HEK293 (cell line): ENCODE data around the gene SYNJ2.

Experiments
- CTCF ChIP-seq: fragments of 450-650 bp; formaldehyde crosslinking; IDR thresholded peaks from 2 replicates; pipeline ENCODE4 v1.5.1; 2016; ENCODE audit warnings: missing biosample characterization, missing genetic modification characterization
- KLF1 ChIP-seq: fragments of 450-650 bp; formaldehyde crosslinking; IDR thresholded peaks from 2 replicates; pipeline ENCODE4 v1.5.1; 2016; ENCODE audit warnings: missing biosample characterization, missing genetic modification characterization
- KLF8 ChIP-seq: fragments of 450-650 bp; formaldehyde crosslinking; IDR thresholded peaks from 2 replicates; pipeline ENCODE4 v1.5.1; 2016; ENCODE audit warnings: missing biosample characterization, missing genetic modification characterization
- PRDM4 ChIP-seq: fragments of 450-650 bp; formaldehyde crosslinking; IDR thresholded peaks from 2 replicates; pipeline ENCODE4 v1.5.1; 2017; ENCODE audit warnings: missing biosample characterization, missing genetic modification characterization
- SETDB1 ChIP-seq: IDR thresholded peaks from one replicate; pipeline ENCODE4 v1.6.1; 2017; ENCODE audit warnings: mild to moderate bottlenecking, low read length, moderate library complexity, mixed read lengths; ENCODE audit not compliant: insufficient read length
- ZBTB21 ChIP-seq: fragments of 450-650 bp; formaldehyde crosslinking; IDR thresholded peaks from 2 replicates; pipeline ENCODE4 v1.5.1; 2017; ENCODE audit warnings: missing biosample characterization, missing genetic modification characterization
- ZBTB7A ChIP-seq: fragments of 450-650 bp; formaldehyde crosslinking; IDR thresholded peaks from 2 replicates; pipeline ENCODE4 v1.5.1; 2016; ENCODE audit warnings: low read depth, missing biosample characterization, missing genetic modification characterization
- ZNF10 ChIP-seq: fragments of 450-650 bp; formaldehyde crosslinking; IDR thresholded peaks from 2 replicates; pipeline ENCODE4 v1.5.1; 2017; ENCODE audit warnings: missing biosample characterization, missing genetic modification characterization
- ZNF112 ChIP-seq: fragments of 450-650 bp; formaldehyde crosslinking; IDR thresholded peaks from 2 replicates; pipeline ENCODE4 v1.5.0; 2017; ENCODE audit warnings: missing biosample characterization, missing genetic modification characterization
- ZNF175 ChIP-seq: fragments of 450-650 bp; formaldehyde crosslinking; IDR thresholded peaks from 2 replicates; pipeline ENCODE4 v1.5.1; 2016; ENCODE audit warnings: missing biosample characterization, missing genetic modification characterization
- ZNF394 ChIP-seq: fragments of 450-650 bp; formaldehyde crosslinking; IDR thresholded peaks from 2 replicates; pipeline ENCODE4 v1.5.1; 2016; ENCODE audit warnings: missing biosample characterization, missing genetic modification characterization, mild to moderate bottlenecking, moderate library complexity, borderline replicate concordance
- ZNF747 ChIP-seq: fragments of 450-650 bp; formaldehyde crosslinking; IDR thresholded peaks from 2 replicates; pipeline ENCODE4 v1.5.1; 2016; ENCODE audit warnings: missing biosample characterization, missing genetic modification characterization
- ZNF791 ChIP-seq: fragments of 450-650 bp; formaldehyde crosslinking; IDR thresholded peaks from 2 replicates; pipeline ENCODE4 v1.5.1; 2016; ENCODE audit warnings: missing biosample characterization, missing genetic modification characterization

DNA sequence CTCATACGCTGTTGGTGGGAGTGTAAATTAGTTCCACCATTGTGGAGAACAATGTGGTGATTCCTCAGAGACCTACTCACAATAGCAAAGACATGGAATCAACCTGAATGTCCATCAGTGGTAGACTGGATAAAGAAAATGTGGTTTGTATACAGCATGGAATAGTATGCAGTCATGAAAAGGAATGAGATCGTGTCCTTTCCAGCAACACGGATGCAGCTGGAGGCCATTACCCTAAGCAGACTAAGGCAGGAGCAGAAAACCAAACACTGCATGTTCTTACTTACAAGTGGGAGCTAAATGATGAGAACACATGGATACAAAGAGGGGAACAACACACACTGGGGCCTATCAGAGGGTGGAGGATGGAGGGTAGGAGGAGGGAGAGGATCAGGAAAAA lies 54.6 kb downstream of the SYNJ2 start:
- TF ChIP-seq ZNF10 (tag by site-specific recombination) (no peak), PRDM4 (tag by site-specific recombination) (no peak), SETDB1 (no peak), ZBTB21 (tag by site-specific recombination) (no peak), KLF8 (no peak), ZNF747 (tag by site-specific recombination) (no peak), CTCF (tag by site-specific recombination) (no peak), ZNF175 (tag by site-specific recombination) (no peak), ZNF791 (tag by site-specific recombination) (no peak), ZNF394 (tag by site-specific recombination) (no peak), KLF1 (tag by site-specific recombination) (no peak), ZBTB7A (tag by site-specific recombination) (no peak), ZNF112 (tag by site-specific recombination) (no peak)
